Stimulated activated CD4-positive, alpha-beta T cell treated with anti-CD3 and anti-CD28 coated beads, Interleukin-2, amount 100 ng/mL, for 24 hours (primary cell): ENCODE data around the gene IFI44.

Source experiments
- DNase-seq, 2 donors: peaks; one replicate each; pipeline ENCODE4 v3.0.0-alpha.2; 2020

The IFI44 gene

DNA sequence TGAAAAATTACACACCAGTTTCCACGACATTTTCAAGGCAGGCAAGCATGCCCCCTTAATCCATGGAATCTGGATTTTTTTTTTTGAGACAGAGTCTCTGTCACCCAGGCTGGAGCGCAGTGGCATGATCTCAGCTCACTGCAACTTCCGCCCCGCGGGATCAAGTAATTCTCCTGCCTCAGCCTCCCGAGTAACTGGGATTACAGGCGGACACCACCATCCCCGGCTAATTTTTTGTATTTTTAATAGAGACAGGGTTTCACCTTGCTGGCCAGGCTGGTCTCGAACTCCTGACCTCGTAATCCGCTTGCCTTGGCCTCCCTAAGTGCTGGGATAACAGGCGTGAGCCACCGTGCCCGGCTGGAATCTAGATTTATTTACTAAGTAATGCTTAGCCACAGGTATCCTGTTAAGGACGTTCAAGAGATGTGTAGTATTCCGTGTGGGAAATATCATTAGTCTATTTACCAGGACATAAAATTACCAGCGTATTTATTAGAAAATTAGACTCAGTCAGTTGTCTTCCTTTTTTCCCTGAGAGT lies 2.5 kb downstream of the IFI44 start:
- no peak for DNase-seq

DNA sequence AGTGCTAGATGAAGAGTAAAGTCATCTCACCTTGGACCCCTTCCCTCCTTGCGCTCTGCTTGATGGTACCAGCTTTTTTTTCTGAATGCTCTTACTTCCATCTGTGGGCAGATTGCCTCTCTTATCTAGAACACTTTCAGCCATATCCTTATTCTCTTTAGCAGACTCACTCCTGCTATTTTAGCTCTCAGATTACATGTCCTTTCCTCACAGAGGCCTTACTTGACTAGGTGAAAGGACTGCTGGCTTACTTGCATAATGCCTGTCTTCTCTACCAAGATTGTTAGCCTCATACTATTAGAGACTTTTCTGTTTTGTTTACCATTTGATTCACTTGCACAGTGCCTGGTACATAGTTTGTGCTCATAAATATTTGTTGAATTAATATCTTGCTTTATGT lies 9.3 kb downstream of the IFI44 start:
- no peak for DNase-seq

DNA sequence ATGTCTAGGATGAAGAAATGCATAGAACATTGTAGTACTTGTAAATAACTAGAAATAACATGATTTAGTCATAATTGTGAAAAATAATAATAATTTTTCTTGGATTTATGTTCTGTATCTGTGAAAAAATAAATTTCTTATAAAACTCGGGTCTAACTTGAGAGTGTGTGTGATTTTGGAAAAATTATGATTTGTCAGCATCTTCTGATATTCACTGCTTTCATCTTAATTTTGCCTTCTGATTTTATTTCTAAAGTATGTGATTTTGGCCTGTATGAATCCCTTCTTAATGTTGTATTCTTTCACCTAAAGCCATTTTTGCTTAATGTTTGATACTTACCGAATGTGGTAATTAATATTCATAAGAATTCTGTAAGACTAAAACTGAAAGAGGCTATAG lies 14.3 kb downstream of the IFI44 start:
- DNase-seq: no peak

DNA sequence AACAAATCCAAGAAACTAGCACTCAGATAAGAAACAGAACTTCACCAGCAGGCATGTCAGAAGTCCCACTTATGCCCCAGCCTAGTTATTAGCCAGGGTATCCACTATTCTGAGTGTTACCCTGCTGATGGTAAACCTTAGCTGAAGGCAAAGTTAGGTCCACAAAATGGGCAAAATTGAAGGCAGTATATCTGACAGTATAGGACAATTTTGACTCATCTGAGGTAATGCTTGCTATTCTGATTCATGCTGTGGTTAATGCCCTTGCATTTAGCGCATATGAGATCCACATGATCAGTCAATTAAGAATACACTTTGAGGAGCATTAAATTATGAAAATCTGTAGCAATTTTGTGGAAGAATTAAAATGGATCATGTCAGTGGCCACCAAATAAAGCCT lies 15.1 kb downstream of the IFI44 start:
- DNase-seq: no peak

DNA sequence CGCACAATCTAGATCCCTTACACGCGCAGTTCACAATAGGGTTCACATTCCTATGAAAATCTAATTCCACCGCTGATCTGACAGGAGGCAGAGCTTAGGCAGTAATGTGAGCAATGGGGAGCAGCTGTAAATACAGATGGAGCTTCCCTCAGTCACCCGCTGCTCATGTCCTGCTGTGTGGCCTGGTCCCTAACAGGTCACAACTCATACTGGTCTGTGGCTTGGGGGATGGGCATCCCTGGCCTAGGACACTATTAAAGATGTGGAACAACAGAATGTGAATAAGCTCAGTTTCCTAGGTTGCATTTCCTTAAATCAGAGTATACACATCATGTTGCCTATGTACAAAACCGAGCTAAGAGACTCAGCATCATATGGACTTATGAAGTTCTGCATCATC lies 16.2 kb downstream of the IFI44 start:
- DNase-seq: no peak

DNA sequence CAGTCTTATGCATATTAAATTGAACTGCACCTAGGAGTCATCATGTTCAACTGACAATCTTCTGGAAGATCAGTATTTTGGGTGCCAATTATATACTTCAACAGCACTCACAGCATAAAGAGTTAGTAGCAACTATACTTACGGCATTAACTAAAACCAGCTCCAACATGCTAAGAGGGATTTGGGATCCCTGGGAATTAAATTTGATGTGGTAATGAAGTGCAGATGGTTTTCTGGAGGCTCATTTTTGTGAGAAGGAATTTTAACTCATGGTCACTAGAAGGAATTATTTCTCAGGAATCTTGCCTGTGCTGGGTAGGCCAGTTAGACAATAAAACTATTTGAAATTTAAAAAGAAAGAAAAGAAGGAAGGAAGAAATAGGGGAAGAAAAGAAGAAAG lies 18.3 kb downstream of the IFI44 start:
- no peak for DNase-seq

DNA sequence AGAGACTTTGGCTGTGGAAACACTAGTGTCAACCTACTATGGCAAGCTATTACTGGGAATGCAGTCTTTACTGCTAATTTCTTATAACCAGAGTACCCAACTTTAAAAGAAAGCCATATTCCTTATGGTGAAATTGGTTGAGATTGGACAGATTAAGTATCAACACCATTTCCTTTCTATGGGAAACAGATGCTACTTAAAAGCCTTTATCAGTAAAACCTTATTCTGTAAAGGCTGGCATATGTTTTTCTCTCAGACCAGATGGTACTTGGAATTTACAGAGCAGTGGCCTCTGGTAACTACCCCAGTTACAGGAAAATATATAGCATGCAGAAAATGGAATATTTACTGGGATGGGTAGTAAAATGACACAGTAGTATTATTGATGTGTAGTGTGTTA lies 18.8 kb downstream of the IFI44 start:
- DNase-seq: no peak

DNA sequence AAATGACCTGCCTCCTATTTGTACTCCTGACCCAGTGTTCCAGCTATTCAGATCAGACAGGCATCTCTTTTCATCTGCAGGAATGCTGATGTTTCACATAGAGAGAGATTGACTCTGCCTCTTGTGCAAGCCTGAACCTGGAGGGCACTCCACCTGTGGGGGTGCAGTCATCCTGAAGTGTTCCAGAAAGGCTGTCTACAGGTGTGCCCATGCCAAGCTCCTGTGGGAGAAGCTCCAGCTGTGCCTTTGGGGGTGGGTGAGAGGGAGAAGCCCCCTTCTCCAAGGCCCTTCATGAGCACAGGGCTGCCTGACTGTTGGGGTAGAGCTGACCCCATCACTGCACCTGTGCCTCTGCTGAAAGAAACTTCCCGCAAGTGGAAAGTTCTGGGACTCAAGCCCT lies 22.8 kb downstream of the IFI44 start:
- DNase-seq: no peak

DNA sequence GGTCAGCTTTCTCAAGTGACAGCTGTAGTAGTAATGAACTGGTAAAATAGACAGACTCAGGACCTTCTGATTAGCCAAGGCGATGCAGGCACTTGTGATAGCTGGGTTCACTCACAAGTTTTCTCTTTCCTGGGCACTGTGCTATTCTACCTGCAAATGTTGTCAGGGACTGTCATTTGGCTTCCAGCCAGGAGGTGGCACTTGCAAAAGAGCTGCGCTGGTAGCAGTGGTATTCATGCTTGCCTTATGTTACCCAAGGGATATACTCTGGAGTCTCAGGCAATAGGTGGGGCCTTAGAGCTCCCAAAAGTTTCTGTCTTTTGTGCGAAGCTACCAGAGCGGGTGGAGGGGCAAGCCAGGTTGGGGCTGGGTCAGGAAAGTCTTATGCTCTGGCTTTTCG lies 23.5 kb downstream of the IFI44 start:
- DNase-seq: peak in 1 of 2 donors; percentile 17

DNA sequence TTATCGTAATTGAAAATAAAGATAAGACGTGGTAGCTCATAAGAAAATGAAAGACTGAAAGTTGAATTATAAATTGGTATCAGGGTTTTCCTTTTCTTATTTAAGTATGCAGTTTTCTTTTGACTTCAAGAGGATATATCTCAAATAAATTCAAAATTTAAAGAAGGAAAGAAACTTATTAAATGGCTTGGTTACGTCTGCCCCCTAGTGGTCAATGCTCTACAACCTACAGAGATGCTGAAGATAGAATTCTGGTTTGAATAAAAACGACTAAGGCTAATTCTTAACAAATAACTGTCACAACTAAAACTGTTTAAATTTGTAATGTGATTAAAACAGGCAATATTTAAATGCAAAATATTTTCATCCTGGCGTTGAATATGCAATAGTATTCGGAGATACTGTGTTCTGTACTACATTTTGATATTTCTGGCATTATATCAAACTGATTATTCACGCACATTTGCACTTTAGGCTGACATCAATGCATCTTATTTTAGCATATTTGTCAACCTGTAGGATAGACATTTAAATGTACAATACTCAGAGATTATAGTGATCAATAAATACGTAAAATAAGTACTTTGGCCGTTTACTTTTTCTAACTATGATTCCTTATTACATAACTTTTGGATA lies 26.8 kb downstream of the IFI44 start:
- peak; percentile 34 to 67 for DNase-seq

DNA sequence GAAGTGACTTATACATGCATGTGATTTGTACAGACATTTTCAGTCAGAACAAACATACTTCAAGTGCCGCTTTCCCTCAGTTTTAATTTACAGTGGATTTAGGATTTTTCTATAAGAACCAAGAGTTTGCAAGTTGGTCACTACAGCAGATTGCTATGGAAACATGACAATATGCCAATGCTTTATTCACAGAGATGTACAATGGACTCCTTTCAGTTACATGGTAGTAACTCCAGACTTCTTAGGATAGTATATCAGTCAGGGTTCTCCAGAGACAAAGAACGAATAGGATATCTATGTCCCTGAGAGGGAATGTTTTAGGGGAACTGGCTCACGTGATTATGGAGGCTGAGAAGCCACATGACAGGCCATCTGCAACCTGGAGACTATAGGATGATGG lies 27.4 kb downstream of the IFI44 start:
- DNase-seq: no peak

DNA sequence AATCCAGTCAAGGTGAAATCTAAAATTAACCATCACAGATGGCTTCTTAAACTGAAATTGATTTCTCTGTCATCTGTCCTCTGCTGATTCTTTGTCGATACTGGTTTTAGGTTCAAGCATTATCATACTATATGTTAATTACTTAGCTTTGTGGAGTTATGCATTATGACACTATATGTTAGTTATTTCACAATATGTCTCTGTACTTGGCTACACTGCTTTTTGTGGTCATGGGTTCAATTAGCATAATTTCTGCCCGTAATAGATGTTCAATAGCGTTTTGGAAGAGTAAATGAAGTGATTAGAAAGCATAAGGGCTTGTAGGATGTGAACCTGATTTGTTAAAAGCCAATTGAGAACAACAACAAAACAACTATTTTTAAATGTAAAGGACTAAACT lies 28.2 kb downstream of the IFI44 start:
- no peak for DNase-seq

DNA sequence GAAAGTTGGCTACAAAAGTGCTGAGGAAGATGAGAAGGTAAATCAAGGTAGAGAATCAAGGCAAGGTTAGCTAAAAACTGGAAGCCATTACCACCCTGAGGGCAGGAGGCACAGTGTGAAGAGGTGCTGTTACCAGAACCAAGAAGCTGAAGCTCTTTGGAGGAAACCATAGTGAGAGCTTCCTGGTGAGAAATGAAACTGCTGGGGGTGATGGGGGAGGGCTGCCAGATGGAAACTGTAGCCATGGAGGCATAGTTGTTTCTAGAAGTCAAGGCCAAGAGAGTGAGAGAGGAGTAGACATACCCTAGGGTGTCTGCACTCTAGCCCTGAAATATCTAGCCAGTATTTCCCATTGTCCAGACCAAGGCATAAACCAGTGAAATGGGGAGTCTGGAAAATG lies 28.7 kb downstream of the IFI44 start:
- DNase-seq: no peak

DNA sequence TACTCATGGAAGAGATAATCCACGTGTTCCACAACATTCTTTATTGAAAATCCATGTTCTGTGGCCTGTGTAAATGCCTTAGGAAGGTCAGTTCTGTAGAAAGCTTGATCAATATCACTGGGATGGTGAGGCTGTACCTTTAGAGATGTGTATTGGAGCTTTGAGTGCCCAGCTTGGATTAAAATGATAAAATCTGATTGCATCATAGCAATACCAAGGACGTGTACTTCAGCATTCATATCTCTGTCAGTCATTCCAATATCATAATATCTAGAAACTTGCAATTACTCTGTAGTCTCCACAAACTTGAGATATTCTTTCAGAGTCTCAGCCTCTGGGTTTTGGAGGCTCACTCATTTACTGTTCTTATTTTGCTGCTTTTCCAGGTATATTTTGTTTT lies 31.6 kb downstream of the IFI44 start:
- DNase-seq: no peak

DNA sequence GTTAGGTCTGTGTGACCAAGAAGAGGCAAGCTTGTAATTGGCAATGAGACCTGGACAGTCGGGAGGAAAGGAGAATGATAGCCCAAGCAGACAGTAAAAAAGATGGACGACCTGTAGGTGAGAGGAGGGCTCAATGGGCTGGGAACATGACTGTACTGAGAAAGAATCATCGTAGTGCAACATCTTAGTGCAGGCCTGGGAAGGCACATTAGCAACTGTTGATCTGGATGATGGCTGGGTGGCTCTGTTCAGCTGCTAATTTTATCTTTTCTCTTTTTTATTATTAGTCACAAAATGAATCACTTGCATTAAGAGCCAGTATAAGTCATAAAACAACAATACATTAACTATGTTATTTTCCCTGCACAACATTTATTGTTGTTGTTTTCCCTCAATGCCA lies 32.9 kb downstream of the IFI44 start:
- DNase-seq: no peak

DNA sequence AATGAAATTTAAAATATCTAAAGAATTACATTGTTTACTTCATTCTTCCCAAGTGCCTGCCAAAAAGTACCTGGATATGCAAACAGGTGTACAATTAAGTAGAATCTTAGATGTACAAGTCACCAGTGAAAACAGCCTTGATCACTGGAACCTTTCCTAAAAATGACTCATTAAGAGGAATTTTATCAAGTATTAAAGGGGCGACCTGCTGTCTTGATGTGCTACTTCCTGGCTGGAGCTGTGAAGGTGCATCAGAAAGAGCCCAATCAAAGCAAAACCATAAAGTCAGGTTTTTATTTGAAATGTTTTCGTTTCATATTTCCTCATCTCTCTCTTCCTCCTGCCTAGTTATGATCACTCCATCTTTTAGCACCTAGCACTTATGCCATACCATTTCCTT lies 33.4 kb downstream of the IFI44 start:
- DNase-seq: no peak

DNA sequence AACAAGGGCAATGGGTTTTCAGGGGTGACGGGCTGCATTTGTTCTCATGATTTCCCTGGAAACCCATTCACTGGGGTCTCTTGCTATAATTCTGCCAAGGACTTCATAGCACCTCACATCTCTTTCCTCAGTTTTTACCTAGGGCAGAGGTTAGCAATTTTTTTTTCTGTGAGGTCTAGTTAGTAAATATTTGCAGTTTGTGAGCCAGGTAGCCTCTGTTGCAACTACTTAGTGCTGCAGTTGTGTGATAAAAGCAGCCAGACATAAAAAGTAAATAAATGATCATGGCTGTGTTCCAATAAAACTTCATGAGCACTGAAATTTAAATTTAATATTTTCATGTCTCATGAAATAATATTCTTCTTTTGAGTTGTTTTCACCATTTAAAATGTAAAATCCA lies 37.7 kb downstream of the IFI44 start:
- DNase-seq: no peak

DNA sequence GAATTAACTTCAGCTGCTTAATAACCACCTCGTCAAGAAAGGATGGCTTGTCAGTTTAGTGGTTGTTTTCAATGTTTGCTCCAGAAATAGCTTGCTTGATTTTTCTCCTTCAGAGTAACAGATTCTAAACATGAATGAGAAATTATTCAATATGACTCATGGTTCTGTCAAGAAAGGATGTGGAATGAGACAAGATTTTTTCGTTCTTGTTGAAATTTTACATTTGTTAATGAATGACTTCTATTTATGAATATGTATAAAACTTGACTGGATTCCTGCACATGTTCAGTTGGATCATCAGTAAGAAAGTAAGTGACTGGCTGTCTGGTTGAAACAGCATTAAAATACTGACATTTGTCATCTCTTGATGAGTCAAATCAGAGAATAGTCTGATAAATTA lies 38.3 kb downstream of the IFI44 start:
- no peak for DNase-seq

DNA sequence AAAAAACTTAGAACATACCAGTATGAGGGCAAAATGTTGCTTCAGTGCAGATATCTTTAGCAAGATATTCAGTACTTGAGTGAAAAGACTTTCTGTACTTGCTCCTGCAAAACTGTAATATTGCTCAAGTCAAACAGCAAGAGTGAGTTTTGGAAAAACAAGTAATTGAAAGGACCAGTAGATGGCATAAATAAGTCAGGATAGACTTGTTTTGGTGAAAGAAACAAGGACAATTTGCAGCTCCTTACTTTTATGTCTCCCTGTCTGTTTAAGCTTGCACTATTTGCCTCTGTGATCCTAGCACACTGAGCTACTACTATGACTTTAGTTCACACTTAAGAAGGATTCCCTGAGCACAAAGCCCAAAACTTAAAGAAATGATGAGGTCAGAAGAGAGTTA lies 39.1 kb downstream of the IFI44 start:
- no peak for DNase-seq

DNA sequence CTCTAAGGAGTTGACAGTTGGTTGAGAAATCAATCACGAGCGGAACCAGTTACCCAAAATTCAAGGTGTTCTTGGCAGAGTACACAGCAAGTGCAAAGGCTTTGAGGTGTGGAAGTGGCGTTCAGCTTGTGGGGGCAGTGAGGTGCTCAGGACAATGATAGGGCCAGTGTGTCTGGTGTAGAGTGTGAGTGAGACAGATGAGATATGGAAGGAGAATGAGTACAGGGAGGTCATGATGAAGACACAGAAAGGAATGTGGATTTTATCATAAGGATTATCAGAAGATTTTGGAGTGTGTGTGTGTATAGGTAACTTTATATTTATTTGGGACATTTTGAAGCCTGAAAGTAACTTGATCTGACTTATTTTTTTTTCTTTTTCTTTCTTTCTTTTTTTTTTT lies 40.9 kb downstream of the IFI44 start:
- no peak for DNase-seq

DNA sequence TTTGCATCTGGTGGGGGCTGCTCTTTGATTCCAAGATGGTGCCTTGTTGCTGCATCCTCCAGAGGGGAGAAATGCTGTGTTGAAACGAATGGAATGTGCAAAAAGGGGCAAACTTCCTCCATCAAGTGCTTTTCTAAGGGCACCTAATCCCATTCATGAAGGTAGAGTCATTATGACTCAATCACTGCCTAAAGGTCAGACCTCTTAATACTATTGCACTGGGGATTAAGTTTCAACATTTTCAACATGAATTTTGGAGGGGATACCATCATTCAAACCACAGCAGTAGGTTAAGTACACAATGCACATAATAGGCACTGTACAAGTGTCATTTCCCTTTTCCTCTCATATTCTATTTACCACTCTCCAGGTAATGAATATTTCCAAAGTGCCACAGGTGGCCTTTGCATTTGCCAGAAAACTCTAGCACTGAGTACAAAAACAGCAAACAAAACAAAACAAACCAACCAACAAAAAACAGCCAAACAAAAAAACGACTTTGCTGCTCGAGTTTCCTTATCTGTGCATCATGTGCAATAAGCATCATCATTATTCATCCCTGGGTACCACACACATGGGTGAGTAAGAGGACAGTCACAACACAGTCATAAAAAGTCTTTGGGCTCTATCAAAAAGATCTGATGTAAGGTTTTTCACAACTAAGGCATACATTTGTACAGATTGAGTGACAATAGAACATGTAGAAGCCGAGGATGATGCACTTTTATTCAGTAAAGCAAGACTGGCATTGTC lies 42.5 kb downstream of the IFI44 start:
- DNase-seq: no peak

DNA sequence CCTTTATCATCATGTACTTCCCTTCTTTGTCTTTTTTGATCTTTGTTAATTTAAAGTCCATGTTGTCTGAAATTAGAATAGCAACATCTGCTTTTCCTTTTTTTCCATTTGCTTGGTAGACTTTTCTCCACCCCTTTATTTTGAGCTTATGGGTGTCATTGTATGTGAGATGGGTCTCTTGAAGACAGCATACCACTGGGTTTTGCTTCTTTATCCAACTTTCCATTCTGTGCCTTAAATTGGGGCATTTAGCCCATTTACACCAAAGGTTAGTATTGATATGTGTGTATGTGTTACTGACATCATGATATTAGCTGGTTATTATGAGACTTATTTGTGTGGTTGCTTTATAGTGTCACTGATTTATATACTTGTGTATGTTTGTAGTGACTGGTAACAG lies 50.2 kb downstream of the IFI44 start:
- no peak for DNase-seq

DNA sequence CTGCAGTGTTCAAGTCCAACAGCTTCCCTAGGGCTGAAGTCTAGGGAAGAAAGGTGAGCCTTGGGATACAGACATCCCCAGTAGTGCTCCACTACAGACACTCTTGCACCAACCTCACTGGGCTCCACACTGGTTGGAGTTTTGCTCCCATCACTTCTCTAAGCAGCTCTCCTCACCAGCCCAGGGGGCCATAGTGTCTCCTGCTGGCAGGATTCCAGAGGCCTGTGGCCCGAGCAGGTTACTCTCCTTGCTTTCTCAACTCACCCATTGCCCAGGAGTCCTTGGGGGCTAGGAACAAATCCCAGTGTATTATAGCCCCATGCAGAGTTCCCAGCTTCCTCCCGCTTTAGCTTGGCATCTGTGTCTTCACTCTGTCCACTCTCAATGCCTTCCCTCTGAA lies 52.8 kb downstream of the IFI44 start:
- no peak for DNase-seq

DNA sequence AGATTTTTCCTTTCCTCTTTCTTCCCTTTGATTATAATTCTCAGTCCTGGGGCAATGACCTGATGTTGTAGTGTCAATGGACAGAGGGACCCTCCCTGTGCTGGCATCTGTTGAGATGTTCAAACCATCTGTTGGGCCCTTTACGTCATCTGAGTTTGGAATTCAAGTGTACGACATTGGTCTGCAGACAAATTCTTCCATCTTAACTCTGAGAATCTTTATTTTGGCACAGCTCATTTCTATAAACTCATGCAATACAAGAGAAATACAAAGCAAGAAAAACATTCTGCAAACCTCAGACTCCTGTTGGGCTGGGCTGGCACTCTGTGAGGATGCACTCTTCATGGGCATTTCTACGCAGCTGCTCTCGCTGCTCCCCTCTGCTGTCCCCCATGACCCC lies 54.2 kb downstream of the IFI44 start:
- no peak for DNase-seq
